IPS-NIHi7 (cell line): ENCODE results near the gene C9orf50.

ENCODE experiments used
- DNase-seq: peaks from one replicate; pipeline ENCODE4 v3.0.0; 2012; ENCODE audit warnings: mixed read lengths; ENCODE audit errors: extremely low spot score

C9orf50 gene

DNA sequence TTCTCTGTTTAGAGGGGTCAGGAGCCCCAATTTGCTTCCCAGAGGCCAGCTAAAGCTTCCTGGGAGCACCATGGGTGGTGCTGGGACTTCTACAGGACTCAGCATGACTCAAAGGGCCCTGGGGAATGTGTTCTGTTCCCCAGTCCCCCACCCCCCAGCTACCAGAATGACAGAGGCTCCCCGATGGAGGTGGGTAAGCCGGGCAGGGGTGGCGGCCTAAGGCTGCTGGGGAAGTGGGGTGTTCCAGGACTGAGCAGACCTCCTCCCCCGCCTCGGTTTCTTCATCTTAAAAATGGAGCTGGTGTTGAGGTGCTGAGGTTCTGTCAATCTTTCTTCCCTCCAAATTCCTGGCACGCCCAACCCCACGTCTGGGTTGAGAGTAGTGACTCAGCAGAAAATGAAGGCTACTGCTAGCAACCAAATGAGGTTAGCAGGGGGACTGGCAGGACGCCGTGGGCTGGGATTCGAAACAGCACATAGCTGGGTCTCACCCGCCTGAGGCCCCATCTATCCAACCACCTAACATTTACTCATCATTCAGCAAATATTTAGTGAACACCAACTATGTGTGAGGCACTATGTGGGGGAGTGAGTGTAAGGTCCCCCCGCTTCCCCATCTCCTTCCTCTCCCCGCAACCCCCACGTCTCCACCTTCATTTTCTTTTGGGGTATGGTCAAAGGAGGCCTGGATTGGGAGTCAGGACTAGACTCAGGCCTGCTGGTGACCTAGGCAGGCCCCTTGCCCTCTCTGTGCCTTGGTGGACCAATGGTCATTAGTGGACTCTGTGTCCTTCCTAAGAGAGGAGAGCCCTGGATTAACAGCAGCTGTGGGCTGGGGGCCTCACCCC is 50.2 kb downstream of the C9orf50 start:
- DNase-seq: peak; percentile 45

DNA sequence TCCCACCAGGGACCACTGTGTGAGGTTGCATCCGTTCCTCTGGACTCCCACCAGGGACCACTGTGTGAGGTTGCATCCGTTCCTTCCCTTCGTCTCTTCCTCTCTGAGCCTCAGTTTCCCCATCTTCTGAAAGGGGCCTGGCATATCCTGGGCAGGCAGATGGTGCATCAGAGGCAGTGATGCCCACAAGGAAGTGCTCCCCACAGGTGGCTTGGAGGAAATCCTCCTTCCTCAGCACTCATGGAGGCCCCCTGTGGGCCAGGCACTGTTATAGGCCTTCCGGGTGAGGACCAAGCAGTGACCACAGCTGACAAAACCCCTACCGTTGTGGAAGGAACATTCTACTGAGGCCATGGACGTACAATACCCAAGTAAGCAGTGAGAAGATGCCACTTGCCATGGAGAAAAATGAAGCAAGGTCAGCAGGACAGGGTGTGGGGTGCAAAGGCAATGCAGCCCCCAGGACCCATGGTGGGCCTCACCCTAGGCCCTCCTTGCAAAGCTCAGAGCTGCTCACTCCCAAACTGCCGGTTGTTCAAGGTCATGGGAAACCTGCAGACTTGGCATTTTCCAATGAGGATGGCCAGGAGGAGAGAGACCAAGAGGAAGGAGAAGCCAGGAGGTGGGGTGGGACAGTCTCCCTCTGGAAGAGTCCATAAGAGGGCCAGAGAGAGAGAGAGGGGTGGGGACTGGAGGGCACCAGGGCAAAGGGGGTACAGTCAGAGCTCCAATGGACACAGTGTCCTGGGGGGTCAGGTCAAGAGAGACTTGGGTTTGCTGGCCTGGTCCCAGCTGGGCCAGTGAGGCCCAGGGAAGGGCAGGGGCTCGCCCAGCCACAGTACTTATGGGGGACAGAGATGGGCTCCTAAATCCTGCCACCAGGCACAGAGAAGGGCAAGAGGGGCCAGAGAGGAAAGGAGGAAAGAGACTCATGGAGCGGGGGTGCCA is 51.1 kb downstream of the C9orf50 start:
- DNase-seq: peak; percentile 57

DNA sequence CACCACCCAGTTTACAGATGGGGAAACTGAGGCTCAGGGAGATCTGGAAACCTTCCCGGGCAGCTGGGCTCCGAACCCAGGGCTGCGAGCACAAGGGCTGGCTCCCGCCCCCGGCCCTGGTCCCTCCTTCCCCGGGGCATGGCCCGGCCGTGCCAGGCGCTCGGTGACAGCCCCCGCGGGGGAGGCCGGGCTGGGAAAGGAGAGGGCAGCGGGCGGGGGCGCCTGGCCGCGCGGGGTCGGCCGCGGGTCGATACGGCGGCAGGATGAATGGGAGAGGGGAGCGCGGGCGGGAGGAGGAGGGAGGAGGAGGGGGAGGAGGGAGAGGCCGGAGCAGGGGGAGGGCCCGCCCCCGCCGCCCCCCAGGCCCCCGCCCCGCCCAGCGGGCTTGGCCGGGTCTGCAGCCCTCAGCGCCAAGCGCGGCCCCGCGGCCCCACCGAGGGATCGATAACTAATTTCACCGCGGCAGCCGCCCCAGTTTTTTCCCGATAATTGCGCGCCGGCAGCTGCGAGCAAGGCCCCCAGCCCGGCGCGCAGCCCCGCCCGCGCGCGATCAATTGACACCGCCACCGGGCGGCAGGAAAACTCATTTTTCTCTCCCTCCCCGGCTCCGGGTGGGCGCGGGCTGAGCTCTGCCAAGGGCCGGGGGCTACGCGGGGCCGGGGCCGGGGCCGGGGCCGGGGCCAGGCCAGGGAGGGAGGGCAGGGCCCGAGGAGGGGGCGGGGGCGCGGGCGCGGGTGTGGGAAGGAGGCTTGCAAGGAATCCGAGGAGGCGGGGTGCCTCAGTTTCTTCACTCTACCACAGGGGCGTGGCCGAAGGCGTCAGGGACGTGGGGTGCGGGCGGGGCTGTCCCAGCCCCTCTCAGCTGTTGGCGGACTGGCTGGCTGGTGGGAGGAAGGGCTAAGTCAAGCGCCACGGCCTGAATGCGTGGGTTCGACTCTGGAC is 52.1 kb downstream of the C9orf50 start:
- peak; percentile 63 for DNase-seq

DNA sequence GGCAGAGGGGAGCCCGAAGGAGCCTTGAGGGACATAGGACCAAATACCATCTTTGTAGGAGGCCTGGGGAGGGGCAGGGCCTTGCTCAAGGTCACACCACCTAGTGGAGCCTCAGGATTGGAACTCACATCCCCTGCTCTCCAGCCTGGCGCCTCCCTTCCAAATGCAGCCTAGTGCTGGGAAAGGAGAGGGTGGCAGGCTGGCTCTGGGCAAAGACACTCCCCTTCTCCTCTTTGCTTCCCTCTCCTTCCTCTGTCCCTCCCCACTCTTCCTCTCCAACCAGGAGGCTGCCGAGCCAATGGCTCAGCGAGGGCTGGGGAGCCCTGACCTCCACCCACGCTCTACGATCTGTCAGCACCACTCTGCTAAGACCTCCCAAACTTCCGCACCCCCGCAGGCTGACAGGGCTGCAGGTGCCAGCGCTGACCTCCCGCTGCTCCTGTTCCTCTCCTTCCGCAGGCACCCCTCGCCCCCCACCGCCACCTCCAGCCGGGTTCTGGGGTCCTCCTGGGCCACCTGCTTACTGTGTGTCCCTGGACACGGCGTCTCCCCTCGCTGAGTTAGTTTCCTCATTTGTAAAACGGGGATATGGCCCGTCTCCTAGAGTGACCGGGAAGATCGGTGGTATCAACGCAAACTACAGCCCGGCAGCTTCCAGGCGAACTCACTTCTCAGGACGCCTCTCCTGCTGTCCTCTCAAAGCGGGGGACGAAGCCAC is 52.9 kb downstream of the C9orf50 start:
- peak; percentile 41 for DNase-seq

DNA sequence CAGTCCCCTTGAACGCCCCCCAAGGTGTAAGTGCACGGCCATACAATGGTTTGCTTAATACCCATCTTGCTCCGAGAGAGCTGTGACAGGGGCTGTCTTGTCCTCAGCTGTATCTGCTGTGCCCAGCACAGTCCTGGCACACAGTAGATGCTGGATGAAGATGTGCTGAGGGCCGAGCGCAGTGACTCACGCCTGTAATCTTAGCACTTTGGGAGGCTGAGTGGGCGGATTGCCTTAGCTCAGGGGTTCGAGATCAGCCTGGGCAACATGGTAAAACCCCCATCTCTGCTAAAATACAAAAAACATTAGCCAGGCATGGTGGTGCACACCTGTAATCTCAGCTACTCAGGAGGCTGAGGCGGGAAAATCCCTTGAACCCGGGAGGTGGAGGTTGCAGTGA is 53.6 kb downstream of the C9orf50 start:
- DNase-seq: no peak

DNA sequence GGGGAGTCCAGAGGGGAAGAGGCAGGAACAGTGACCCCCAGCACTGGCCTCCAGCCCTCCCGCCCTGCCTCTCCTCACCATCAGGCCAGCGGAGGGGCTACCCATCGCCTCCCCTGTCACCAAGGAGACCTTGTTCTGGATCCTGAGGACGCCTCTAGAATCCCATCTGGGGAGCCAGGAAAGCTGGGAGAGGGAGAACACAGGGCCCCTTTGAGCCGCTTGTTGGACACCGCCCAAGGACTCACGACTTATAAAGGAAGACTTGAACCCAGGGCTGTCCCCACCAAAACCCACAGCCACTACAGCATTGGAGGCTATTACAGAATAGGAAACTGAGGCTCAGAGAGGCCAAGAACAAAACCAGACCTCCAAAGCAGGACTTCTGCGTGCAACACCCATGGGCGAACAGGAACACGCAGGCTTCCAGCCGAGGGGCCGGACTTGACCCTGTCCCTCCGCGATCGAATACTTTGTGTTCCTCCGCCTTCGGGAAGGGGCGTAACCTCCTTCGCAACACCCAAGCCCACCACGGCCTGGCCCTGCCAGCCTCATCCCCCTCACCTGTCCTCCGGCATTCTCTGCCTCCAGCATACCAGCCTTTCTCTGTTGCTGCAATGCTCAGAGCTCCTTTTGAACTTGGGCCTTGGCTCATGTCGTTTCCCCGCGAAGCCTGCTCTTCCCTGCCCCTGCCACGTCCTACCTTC is 54.2 kb downstream of the C9orf50 start:
- no peak for DNase-seq

DNA sequence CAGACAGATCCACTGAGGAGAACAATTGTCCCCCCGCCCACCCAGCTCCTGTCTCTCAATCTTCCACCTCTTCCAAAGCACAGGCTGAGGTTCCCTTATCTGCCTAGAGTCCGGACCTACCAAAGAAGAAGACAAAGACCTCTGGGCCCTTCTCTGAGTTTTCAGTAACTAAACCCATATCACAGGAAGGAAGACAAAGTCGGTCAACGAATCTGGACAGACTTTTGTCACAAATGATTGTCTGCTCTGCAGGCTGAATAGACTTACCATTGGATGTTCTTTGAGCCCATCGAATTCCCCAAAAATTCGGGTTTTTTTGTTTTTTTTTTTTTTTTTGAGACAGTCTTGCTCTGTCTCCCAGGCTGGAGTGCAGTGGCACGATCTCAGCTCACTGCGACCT is 58.0 kb downstream of the C9orf50 start:
- DNase-seq: no peak

DNA sequence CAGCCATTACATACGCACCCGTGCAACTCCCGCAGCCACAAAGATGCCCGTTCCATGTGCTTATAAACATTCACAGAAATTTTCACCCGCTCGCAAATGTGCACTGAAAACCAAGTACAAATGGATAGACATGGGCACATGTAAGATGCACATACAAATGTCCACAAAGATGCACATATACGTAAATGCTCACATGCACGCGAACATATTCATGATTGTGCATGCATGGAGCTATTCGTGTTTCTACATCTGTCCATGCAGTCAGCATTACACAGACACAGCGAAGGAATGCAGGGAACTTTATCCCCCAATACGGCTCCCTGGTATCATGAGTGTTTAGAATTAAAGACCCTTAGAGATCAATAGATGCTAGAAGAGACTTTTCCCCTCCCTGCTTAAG is 58.4 kb downstream of the C9orf50 start:
- DNase-seq: no peak
